OCI-LY7 (cell line): Measurements from ENCODE around the gene TEX14.

Source experiments
- EZH2phosphoT487 ChIP-seq: fragments of 200-600 bp; sonication (generic); IDR thresholded peaks from 2 replicates; pipeline ENCODE4 v1.6.1; 2018; ENCODE audit warnings: low read depth, borderline replicate concordance, mild to moderate bottlenecking, mixed run types, antibody characterized with exemption, low read length, moderate library complexity, mixed read lengths
- TF ChIP-seq, protein P1 (sequence below): fragments of 200-600 bp; sonication (generic); conservative IDR thresholded peaks from 2 replicates; pipeline ENCODE4 v1.5.1; 2014; ENCODE audit warnings: mild to moderate bottlenecking, antibody characterized with exemption, low read length, moderate library complexity, mixed read lengths

GRCh38 chr17:58541249-58541648 is 150.6 kb downstream of the TEX14 start:
- TF ChIP-seq, protein P1, sequence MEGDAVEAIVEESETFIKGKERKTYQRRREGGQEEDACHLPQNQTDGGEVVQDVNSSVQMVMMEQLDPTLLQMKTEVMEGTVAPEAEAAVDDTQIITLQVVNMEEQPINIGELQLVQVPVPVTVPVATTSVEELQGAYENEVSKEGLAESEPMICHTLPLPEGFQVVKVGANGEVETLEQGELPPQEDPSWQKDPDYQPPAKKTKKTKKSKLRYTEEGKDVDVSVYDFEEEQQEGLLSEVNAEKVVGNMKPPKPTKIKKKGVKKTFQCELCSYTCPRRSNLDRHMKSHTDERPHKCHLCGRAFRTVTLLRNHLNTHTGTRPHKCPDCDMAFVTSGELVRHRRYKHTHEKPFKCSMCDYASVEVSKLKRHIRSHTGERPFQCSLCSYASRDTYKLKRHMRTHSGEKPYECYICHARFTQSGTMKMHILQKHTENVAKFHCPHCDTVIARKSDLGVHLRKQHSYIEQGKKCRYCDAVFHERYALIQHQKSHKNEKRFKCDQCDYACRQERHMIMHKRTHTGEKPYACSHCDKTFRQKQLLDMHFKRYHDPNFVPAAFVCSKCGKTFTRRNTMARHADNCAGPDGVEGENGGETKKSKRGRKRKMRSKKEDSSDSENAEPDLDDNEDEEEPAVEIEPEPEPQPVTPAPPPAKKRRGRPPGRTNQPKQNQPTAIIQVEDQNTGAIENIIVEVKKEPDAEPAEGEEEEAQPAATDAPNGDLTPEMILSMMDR: peak; percentile 75
- TF ChIP-seq EZH2phosphoT487: no peak
